Measurements from ENCODE around the gene CLDN1. TPM values are rescaled to one million over a fixed set of nuclear protein-coding genes. Genes with fewer than 3 reads are reported as not detected.

CLDN1 gene
- total RNA-seq, 4 donors from 2014 or later = 0.25 to 1.00 (median 0.36) TPM; not detected in 1

GRCh38 chr3:190291994-190292584 is 30.2 kb downstream of the CLDN1 start:
- ATAC-seq = no peak
- no peak for DNase-seq
- no peak overlapping the region for H3K27ac ChIP-seq
- intact Hi-C loops (cut with DNase I; ENCODE audit: low total_unique reads) = no loop called here
- TF ChIP-seq CTCF (IDR thresholded peaks at IDR 0.05 in 4 of 5, conservative IDR thresholded peaks at IDR 0.05 in 1 of 5) = no peak
- TF ChIP-seq POLR2A (IDR thresholded peaks at IDR 0.05) = no peak
- H3K4me1 ChIP-seq = no peaks in the 10 kb centered on the region
- H3K36me3 ChIP-seq = no peaks in the 10 kb centered on the region
- no peak overlapping the region for H3K4me3 ChIP-seq
- in situ Hi-C loops (cut with MboI; ENCODE audit: low sequenced_read_pairs in 4 of 4) = no loop called here
- H3K9me3 ChIP-seq = no peaks in the 10 kb centered on the region
- no peaks in the 10 kb centered on the region for H3K27me3 ChIP-seq

- intact Hi-C loops (cut with DNase I; ENCODE audit: low total_unique reads) (no loop called here), in situ Hi-C loops (cut with MboI; ENCODE audit: low sequenced_read_pairs in 4 of 4) (no loop called here)
- DNase-seq (no peak), ATAC-seq (no peak)
- no peaks in the 10 kb centered on the region for H3K4me1 ChIP-seq
- H3K27me3 ChIP-seq = no peaks in the 10 kb centered on the region
- H3K27ac ChIP-seq = no peak overlapping the region
- no peak overlapping the region for H3K4me3 ChIP-seq
- peaks cover 0 to 3% (median 0%) of the 10 kb centered on the region in 3 donors for H3K9me3 ChIP-seq
- H3K36me3 ChIP-seq = no peaks in the 10 kb centered on the region
- TF ChIP-seq CTCF (IDR thresholded peaks at IDR 0.05 in 4 of 5, conservative IDR thresholded peaks at IDR 0.05 in 1 of 5) (no peak), POLR2A (IDR thresholded peaks at IDR 0.05) (no peak)
These were observed 32.3 kb downstream of the CLDN1 start for GRCh38 chr3:190289989-190290388.

- in situ Hi-C loops (cut with MboI; ENCODE audit: low sequenced_read_pairs in 4 of 4) (no loop called here), intact Hi-C loops (cut with DNase I; ENCODE audit: low total_unique reads) (no loop called here)
- Histone ChIP-seq H3K9me3 (peaks cover 0 to 3% (median 0%) of the 10 kb centered on the region in 3 donors), H3K4me3 (no peak overlapping the region), H3K4me1 (no peaks in the 10 kb centered on the region), H3K27me3 (no peaks in the 10 kb centered on the region), H3K27ac (no peak overlapping the region), H3K36me3 (no peaks in the 10 kb centered on the region)
- TF ChIP-seq CTCF (IDR thresholded peaks at IDR 0.05 in 4 of 5, conservative IDR thresholded peaks at IDR 0.05 in 1 of 5) = no peak
- TF ChIP-seq POLR2A (IDR thresholded peaks at IDR 0.05) = no peak
- ATAC-seq = no peak
- no peak for DNase-seq
These were observed 33.4 kb downstream of the CLDN1 start for GRCh38 chr3:190288836-190289235.

- H3K4me3 ChIP-seq = no peak overlapping the region
- intact Hi-C loops (cut with DNase I; ENCODE audit: low total_unique reads) = no loop called here
- no peak for ATAC-seq
- H3K27ac ChIP-seq = no peak overlapping the region
- H3K4me1 ChIP-seq = no peaks in the 10 kb centered on the region
- peaks cover 0 to 3% (median 0%) of the 10 kb centered on the region in 3 donors for H3K9me3 ChIP-seq
- in situ Hi-C loops (cut with MboI; ENCODE audit: low sequenced_read_pairs in 4 of 4) = no loop called here
- no peaks in the 10 kb centered on the region for H3K27me3 ChIP-seq
- no peaks in the 10 kb centered on the region for H3K36me3 ChIP-seq
- no peak for DNase-seq
- TF ChIP-seq CTCF (IDR thresholded peaks at IDR 0.05 in 4 of 5, conservative IDR thresholded peaks at IDR 0.05 in 1 of 5) (no peak), POLR2A (IDR thresholded peaks at IDR 0.05) (no peak)
These were observed 36.2 kb downstream of the CLDN1 start for GRCh38 chr3:190286014-190286413.

Measured in gastrocnemius medialis (tissue), 4 donors.